HL-60 (cell line): ENCODE data around the gene WDR7.

ENCODE experiments used
- DNase-seq, 2 experiments: peaks; one replicate each; pipeline ENCODE4 v3.0.0-alpha.2; 2010 to 2020; ENCODE audit warnings: low read depth in 1 of 2, low spot score in 1 of 2
- H3K27ac ChIP-seq: fragments of 250-450 bp; sonication (Bioruptor Pico); replicated peaks from 2 replicates; pipeline ENCODE4 v1.5.1; 2020; ENCODE audit warnings: mild to moderate bottlenecking, moderate library complexity
- H3K27me3 ChIP-seq: fragments of 250-450 bp; sonication (Bioruptor Pico); 2 replicates; pipeline ENCODE4 v1.5.1; 2021; ENCODE audit warnings: mild to moderate bottlenecking, moderate library complexity; ENCODE audit not compliant: insufficient read depth, poor library complexity, severe bottlenecking
- H3K4me3 ChIP-seq: replicated peaks from 2 replicates; pipeline ENCODE4 v1.5.1; 2011; ENCODE audit warnings: mild to moderate bottlenecking, control low read depth, low read length; ENCODE audit not compliant: insufficient read depth
- CTCF ChIP-seq: IDR thresholded peaks from one replicate; pipeline ENCODE4 v1.5.1; 2011; ENCODE audit warnings: low read length, control low read depth, inconsistent platforms; ENCODE audit not compliant: insufficient read depth
- GABPA ChIP-seq: IDR thresholded peaks from 2 replicates; pipeline ENCODE4 v1.6.1; 2012; ENCODE audit warnings: low read depth
- POLR2AphosphoS5 ChIP-seq: IDR thresholded peaks from 2 replicates; pipeline ENCODE4 v1.6.1; 2012; ENCODE audit warnings: low read depth
- REST ChIP-seq: IDR thresholded peaks from 2 replicates; pipeline ENCODE4 v1.6.1; 2012; ENCODE audit warnings: low read depth; ENCODE audit not compliant: insufficient replicate concordance
- SPI1 ChIP-seq: IDR thresholded peaks from 2 replicates; pipeline ENCODE4 v1.6.1; 2012; ENCODE audit warnings: low read depth, mild to moderate bottlenecking, borderline replicate concordance

WDR7 gene

DNA sequence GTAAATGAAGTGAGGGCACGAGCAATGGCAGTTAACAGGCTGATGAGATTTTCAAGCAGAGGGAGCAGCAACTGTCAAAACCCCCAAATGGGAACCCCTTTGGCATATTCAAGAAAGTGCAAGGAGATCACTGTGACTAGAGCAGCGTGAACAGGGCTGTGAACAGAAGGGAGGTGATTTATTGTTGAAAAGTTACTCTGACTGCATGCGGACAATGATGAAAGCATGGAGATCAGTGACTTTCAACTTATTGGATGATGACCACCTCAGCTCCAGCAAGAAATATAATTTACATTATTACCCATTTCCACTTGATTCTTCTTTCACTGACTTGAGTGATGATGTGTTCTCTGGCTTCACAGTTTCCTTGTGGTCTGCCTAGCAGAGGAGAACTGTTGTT is 308.0 kb downstream of the WDR7 start:
- TF ChIP-seq GABPA (no peak), POLR2AphosphoS5 (no peak), REST (no peak), CTCF (no peak), SPI1 (no peak)
- no peaks in the 10 kb centered on the region for H3K27me3 ChIP-seq
- no peak overlapping the region for H3K27ac ChIP-seq
- DNase-seq = no peak
- no peak overlapping the region for H3K4me3 ChIP-seq

DNA sequence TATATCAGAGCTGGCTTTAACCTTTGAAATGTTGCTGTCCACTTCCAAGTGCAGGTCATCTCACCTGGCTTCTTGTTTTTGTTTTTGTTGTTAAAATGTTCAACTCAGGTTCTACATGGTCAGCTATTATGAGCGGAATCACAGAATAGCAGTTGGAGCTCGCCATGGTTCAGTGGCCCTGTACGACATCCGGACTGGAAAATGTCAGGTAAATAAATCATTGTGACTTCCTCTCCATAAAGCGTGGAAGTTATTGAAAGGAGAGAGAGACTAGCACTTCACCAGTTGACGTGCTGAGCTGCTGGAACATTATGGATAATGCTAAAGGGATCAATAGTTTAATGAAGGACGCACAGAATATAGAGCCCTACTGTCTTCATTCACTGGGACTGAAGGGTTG is 311.2 kb downstream of the WDR7 start:
- Histone ChIP-seq H3K27ac (no peak overlapping the region), H3K27me3 (no peaks in the 10 kb centered on the region), H3K4me3 (no peak overlapping the region)
- no peak for DNase-seq
- TF ChIP-seq CTCF = no peak
- no peak for TF ChIP-seq GABPA
- TF ChIP-seq REST = no peak
- TF ChIP-seq SPI1 = no peak
- no peak for TF ChIP-seq POLR2AphosphoS5

DNA sequence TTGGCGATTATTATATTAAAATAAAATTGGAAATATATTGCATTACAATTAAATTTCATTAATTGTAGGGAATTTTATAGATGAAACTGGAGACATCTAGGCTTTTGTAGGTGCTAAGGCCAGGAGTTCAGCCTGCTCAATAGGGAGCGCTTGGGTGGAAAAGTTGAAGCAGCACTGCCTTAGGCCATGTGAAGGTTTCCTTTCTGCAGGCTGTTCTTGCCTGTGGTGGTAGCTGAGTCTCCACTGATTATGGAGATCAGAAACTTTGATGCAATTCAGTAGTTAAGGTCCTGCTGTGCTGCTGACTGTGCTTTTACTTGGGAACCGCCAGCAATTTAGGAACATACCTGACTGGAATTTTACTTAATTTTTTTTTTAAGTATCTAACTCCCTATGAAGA is 315.9 kb downstream of the WDR7 start:
- Histone ChIP-seq H3K4me3 (no peak overlapping the region), H3K27ac (no peak overlapping the region), H3K27me3 (no peaks in the 10 kb centered on the region)
- DNase-seq = no peak
- TF ChIP-seq POLR2AphosphoS5 (no peak), GABPA (no peak), REST (no peak), SPI1 (no peak), CTCF (no peak)
